ENCODE results near the gene SMOC1.

The SMOC1 gene

DNA sequence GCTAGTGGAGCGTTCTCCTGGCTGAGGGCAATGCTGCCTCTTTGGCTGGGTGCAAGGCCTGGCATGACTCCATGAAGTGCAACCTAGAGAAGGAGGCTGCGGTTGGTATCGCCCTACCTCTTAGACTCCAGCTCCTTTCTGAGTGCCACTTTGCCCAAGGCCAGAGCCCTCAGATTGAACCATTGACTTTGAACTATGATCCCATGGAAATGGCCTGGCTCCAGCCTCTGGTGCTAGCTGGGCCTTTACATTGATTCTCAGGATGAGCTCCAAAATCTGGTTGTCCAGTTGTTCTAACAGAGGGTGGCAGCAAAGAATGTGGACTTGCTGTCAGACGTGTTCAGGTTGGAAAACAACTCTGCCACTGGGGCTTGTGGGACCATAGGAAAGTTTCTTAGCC lies 16.1 kb upstream of the SMOC1 start:
- no peak for DNase-seq (ENCODE audit: low read depth in 2 of 2)

DNA sequence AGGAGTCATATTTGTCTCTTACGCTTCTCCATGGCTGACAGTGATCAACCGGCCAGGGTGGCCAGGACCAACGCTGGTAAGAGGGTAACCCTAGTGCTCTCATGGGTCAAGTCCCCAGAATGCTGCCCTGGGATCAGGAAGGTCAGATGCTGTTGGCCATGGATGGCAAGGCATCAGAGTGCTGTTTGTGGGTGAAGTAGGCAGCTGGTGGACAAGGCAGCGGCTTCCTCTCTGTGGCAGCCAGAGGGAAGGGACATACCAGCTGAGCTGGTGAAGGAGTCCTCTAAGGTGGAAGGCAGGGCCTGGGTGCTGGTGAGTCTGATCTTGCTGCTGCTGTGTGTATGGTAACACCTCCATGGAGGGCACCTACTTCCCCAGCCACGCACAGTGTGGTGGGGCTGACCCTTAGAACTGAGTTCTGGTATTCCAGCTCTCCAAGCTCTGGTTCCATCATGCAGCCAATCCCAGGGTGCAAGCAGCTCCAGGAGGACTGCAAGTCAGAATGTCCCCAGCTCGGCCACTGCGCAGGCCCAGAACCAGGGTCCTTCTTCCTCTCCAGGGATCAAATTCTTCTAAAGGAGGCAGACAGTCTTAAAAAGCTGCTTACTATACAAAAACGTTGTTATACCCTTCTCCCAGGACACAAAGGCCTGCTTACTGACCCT lies 13.4 kb upstream of the SMOC1 start:
- DNase-seq (ENCODE audit: low read depth in 2 of 2): no peak

DNA sequence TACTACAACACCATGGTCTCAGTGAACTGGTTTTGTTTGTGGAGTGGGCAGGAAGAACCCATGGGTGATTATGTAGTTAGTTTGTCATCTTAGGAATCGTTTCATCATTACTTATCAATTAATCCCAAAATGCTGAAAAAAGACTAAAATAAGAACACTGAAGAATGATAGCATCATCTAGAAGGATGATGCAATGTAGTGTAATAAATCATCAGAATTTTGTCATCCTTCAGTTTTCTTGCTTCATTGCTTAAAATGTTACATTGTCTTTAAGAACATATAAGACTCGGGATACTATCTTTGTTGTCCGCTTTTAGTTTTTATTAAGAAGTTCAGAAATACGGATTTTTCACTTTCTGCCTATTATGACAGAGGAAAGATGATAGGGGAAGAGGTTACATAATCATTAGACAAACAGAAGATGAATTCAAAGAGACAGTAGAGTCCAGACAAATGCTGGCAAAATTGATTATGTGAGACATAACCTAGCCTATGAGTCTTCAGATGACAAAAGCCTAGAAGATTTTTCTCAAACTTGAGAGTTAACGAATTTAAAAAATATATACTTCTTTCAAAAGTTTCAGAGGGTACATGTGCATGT lies 10.8 kb upstream of the SMOC1 start:
- no peak for DNase-seq (ENCODE audit: low read depth in 2 of 2)

DNA sequence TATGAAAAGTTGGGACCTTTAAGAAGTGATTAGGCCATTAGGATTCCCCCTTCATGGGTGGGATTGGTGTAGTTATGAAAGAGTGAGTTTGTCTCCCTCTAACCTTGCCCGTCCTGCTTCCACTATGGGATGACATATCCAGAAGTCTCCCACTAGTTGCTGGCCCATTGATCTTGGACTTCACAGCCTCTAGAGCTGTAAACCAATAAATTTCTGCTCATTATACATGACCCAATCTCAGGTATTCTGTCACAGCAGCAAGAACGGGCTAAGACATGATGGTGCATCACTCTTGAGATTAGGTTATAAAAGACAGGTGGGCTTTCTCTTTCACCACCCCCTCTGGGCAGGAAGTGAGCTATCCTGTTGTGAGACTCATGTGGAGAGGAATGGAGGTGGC lies 8.6 kb upstream of the SMOC1 start:
- DNase-seq (ENCODE audit: low read depth in 2 of 2): no peak

DNA sequence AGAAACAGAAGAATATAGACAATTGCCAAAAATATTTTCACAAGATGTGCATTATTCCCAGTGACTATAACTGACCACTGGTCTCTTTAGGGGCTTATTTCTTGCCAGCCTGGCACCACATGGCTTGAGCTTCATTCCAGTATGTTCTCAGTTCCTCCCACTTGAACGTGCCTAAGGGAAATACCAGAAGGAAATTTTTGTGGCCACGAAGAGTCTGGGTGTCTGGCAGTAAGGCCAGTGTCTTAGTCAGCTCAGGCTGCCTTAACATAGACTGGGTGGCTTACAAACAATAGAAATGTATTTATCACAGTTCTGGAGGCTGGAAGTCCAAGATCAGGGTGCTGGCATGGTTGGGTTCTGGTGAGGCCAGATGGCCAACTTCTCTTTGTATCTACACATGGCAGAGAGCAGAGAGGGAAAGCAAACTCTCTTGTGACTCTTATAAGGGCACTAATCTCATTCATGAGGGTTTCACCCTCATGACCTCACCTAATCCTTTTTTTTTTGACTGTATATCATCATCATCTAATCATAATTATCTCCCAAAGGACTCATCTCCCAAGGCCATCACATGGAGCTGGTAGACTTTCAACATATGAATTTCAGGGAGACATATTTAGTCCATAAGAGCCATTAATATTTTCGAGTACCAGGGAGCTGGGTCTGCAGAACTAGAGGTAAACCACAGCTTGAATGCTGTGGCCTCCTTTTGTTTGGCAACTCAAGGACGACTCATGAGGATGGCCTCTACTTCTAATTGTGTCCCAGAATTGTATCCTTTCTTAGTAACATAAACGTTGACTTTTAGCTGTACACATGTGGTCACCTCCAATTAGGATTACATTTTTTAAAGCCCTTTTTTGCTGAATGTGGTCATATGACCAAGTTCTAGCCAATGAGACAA lies 5.1 kb upstream of the SMOC1 start:
- DNase-seq (ENCODE audit: low read depth in 2 of 2): no peak

DNA sequence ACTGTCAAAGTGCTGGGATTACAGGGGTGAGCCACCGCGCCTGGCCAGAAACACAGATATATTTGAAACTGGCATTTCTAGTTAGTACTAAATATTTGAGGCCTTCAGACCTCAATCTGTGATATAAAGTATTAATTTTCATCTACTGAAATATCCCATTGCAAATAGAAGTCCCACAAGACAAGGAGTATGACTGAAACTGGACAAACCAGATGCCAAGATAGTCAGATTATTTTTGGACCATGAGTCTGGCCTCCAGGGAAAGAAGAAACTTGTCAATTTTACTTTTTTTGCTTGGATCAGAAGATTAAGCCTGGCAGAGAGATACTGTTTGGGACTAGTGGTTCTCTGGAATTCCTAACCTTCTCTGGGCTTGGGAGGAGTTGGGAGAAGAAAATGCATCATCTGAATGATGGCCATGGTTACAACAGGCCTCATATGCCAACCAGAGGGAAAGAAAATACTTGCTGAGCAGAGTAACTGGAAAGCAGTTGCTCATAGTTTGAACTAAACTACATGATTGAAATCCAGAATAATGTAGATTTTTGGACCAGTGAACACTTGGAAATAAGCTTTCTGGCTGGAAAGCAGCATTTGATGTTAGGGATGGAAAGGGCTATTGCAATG lies 2.9 kb upstream of the SMOC1 start:
- DNase-seq (ENCODE audit: low read depth in 2 of 2): no peak

DNA sequence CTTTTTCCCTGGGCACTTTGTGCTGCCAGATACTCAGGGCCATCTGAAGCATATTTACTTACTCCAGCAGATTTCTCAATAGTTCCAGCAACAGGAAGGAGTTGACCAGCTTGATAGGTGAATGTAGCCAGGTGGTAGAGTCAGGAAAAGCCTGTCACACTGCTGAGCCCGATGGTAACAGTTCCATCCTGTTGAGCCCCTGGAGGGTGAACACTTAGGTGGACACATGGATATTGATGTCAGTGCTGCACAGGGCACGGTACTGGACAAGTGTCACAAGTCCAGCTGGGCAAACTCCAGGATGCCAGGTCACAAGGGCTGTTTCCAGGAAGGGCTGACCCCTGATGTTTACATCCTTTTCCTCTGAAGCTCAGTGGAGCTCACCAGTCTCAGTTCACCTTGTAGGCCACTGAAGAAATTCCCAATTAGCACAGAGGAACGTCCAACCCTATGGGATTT lies 2.3 kb upstream of the SMOC1 start:
- DNase-seq (ENCODE audit: low read depth in 2 of 2): no peak

DNA sequence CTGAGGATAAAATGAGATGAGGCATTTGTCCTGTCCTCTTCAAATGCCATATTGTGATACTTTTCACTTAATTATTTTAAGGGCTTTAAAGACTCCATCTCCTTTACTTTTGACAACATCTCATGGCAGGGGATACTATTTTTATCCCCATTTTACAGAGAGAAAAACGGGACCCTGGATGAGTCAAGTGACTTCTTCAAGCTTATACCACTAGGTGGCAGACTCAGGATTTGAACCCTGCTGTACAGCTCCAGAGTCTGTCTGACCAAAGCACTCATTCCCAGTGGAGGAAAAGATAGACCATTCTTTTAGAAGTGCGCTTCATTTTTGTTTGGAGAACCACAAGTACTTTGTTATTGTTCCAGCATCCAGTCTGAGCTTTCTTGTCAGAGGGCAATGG lies 1.7 kb upstream of the SMOC1 start:
- DNase-seq (ENCODE audit: low read depth in 2 of 2): no peak

DNA sequence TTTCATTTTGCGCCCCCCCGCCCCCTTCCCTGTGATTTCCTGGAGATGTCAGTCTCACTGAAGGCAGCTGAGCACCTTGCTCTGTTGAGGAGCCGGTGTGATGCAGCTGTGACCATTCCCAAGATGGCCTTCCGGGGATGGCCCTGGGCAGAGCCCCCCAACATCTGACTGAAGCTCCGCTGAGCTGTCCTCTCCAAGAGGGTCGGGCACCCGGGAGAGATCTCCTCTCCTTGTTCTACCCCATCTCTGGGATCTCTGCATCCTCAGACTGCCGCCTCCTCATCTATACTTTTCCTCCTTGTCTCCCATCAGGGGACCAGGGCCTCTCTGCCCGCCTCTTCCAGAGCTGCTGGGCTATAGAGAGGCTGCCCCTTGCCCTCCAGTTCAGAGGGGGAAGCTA lies 965 bp upstream of the SMOC1 start:
- no peak for DNase-seq (ENCODE audit: low read depth in 2 of 2)

DNA sequence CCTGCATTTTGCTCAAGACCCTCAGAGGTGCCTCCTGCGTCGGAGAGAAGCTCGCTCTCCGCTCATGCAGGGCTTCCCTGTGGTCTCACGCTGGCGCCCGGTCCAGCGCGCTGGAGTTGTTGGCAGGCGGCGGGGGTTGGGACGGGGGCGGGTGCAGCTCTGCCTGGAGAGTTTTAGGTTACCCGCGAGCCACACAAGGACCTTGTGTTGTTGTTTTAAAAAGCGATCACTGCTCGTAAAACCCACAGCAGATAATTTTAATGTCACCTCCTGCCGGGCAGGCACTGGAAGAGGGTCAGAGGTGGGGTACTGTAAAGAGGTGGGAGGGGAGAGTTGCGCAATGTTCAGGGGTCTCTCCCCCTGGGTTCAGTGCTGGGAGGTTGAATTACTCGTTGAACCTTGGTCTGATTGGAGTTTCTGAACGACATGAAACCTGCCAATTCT lies 850 bp downstream of the SMOC1 start:
- DNase-seq (ENCODE audit: low read depth in 2 of 2): no peak

DNA sequence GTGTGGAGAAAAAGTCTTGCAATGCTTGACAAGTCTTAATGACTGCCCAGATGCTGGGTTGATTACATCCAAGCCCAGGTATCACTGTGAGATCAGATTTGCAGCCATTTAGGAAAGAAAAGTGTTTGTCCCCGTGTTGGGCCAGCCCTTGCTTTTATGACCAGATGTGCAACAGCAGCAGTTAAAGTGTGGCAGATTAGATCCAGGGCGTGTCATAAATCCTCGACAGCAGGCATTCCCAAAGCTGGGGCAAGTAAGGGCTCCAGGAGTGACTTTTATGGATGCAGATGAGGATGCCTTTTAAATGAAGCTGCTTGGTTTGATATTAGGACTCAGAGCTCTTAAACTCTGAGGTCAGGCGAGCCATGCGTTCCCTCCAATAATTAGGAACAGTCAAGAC lies 1.7 kb downstream of the SMOC1 start:
- DNase-seq (ENCODE audit: low read depth in 2 of 2): no peak

DNA sequence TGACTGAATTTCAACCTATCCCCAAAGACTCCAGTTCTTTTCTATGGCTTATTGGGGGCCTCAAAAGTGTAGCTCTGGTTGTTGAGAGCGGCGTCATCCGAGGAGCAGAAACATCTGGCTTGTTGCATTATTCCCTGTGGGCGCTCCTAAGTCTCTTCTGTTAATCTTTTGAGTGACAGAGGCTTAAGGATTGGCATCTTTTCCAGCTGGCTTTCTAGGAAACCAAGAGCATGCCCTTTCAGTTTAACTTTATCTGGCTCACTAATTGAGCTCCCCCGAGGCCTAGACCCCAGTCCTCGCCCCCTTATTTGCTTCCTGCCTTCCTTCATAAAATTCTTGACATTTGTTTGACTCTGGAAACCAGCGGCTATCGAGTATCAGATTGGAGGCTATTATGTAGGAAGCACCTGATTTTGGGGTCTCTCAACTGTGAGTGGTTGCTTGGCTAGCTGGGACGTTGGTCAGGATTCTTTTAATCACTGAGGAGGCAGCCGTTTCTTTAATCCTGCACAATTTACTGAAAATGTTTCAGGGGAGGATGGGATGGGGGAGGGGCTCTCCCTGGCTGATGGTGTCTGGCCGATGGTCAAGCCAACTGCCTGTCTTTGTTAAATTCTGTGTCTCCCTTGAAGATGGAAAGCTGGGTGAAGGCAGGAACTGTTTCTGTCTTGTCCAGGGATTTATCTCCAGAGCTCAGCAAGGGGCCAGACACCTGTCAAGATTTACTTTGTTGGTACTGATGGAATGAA lies 3.1 kb downstream of the SMOC1 start:
- DNase-seq (ENCODE audit: low read depth in 2 of 2): no peak

DNA sequence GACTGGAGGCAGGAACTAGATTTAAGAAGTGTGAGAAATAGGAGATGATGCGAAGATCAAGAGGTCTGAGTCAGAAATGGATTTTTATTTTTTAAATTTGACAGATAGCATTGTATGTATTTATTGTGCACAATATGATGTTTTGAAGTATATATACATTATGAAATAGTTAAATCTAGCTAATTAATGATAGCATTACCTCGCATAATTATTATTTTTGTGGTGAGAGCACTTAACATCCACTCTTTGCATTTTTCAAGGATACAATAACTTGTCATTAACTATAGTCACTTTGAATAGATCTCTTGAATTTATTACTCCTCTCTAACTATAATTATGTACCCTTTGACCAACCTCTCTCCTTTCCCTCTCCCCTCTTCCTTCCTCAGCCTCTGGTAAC lies 3.7 kb downstream of the SMOC1 start:
- no peak for DNase-seq (ENCODE audit: low read depth in 2 of 2)

DNA sequence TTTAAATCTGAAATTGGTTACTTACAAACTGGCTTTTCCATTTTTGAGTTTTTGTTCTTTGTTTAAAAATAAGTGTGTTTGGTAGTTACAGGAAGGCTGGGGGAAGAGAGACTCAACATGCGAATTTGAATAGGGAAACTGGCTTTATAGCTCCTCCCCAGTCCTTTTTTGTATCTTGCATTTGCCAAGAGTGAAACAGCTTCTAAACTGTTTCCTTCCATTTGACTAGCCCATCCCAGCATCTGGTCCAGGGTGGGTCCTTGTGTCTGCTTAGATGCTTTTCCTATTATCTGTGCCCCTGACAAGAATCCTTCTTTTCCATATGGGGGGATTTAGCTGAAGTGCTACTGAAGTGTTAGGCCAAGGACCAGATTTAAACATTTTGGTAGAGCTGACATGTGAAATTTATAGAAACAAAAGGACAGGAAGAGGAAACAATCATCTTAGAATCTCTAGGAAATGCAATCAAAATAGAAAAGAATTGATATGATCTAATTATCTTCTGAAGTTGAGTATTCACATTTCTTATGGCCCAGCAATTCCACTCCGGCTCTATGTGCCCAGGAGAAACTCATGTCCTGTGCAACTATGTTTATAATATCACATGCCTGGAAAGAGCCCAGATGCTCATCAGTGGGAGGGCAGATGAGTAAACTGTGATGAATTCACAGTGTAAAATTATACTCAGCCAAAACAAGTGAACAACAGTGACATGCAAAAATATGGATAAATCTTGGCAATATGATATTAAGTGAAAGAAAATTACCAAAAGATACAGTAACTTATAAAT lies 7.4 kb downstream of the SMOC1 start:
- DNase-seq (ENCODE audit: low read depth in 2 of 2): no peak

DNA sequence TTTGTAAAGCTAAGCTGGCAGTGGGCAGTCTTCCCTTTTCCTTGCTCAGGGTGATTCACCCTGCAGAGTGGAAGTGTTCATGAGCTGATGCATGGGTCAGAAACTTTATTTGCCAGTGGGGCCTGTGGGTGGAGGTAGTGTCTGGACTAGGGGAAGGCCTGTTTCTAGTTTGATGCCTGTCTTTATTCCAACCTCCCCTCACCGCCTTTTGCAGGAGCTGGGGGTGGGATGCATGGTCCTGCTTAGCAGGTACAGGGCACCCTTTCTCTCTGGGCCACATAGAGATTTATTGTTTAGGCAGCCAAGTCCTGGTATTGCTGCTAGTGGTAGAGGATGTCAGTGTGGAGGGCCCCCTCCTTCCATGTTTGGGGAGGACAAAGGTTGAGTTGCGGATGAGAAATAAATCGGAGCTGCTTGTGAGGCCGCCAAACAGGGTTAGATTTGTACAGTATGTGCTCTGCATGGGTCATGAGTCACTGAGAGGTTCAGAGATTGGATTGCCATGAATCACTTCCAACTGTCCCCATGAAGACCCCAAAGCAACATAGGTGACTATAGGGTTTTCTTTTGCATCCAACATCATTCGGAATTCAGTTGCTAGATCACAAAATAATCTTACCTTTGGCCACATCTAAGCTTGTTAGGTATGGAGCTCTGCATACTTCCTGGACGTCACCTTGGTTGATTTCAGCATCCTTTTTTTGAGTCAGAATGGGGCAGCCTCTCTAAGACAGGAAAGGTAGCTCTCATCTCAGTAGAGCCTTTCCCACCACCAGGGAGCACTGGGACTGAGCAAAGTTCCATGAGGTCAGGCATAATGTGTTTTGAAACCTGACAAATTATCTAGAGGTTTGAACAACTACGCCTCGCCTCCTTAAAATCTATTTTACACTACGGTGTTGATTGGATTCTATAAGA lies 8.8 kb downstream of the SMOC1 start:
- no peak for DNase-seq (ENCODE audit: low read depth in 2 of 2)

DNA sequence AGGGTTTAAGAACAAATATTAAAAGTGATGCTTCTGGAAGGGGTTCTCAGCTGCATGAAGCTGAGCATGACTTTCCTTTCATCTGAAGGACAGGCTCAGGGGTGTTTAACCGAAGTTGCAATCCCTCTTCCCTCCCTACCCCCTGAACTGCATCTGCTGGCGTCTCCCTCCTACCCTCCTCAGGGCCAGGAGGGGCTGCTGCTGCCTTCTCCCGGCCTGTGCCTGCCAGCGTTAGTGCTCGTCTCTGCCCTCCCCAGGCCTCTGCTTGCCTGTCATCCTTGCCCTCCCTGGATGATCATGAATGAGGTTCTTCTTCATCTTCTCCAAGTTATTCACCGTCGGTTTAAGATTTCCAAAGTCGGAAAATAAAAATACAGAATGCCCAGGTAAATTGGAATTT lies 12.2 kb downstream of the SMOC1 start:
- no peak for DNase-seq (ENCODE audit: low read depth in 2 of 2)

DNA sequence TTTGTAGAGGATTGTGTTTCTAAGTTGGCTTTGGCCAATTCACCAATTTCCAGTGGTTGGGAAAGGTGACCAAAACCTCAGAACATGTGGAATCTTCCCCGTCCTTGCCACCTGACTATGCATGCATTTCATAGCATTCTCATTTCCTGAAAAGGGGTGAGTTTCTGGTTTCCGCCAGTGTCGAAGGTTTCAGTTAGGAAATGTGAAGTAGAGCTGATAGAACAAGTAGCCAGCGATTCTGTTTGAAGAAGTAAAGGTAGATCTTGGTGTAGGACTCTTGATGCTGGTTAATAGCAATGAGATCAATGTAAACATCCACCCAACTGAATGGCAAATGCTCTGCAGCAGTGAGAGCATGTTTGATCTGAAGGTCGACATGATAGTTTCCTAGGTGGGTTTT lies 15.9 kb downstream of the SMOC1 start:
- DNase-seq (ENCODE audit: low read depth in 2 of 2): no peak

DNA sequence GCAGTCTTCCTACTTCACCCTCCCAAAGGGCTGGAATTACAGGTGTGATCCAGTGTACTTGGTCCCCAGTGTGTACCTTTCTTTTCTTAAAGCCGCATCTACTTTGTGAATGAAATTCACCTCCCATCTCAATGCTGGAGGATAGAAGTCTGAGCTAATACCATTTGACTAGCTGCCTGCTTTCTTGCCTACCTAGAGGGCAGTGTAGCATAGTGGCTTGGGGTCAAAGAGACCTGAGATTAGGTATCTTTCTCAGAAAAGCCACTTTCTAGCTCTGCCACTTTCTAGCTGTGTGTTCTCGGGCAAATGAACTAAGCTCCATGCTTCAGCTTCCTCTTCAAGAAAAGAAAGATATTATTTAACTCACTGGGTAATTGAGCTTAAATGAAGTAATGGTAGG lies 16.9 kb downstream of the SMOC1 start:
- no peak for DNase-seq (ENCODE audit: low read depth in 2 of 2)

DNA sequence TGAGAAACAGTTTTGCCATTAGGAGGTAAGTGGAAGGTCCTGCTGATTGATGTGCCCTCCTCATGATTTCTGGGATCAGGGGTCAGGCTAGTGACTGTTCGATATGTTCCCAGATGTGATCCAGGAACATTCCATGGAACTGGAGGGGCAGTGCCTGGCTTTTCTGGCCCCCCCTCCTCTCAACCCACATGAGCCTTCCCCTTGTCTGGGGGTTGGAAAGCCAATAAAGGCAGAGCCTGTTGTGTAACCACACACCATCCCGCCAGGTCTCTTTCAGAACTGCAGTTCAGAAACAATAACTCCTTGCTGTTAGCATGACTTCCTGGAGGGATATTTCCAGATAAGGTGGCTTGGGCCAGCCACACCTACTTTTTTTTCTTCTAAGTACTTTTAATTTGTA lies 17.8 kb downstream of the SMOC1 start:
- no peak for DNase-seq (ENCODE audit: low read depth in 2 of 2)

DNA sequence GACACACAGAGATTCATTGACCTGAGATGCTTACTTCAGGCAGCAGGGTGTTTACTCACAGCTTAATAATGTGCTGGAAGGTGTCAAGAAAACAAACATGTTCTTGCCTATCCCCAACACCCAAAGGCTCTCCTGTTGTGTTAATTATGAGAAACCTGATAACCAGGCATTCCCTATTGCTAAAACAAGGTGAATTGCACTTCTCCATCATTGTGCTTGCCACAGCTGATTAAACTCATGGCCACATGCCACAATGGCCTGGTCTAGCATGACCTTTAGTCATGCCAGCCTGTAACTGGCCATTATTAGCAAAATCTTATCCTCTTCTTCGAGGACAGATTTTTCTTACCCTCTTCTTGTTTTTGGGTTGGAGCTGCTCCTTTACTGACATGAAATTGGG lies 21.4 kb downstream of the SMOC1 start:
- DNase-seq (ENCODE audit: low read depth in 2 of 2): no peak

Measured in activated CD8-positive, alpha-beta memory T cell treated with anti-CD3 and anti-CD28 coated beads for 4 hours (primary cell).